B cell (primary cell): ENCODE data around the gene NPR2. TPM values are rescaled to one million over a fixed set of nuclear protein-coding genes. Genes with fewer than 3 reads are reported as not detected.
A peak's percentile ranks its signal among the peaks of the same experiment; 100 is the strongest.

Experiments
- ATAC-seq: fragments of 200-7000 bp; cut with Tn5 transposase; one replicate; pipeline ENCODE4 v1.10.0; 2021; ENCODE audit warnings: low read depth, mild to moderate bottlenecking, moderate number of reproducible peaks, moderate library complexity
- CTCF ChIA-PET: fragments of 350-600 bp; sonication (Branson Sonifier 250); formaldehyde crosslinking; loops from one replicate; lab custom pipeline; 2021; ENCODE audit warnings: antibody characterized with exemption, inconsistent platforms; lab: Charles Lee
- POLR2A ChIA-PET: fragments of 350-600 bp; sonication (Branson Sonifier 250); formaldehyde crosslinking; loops from one replicate; lab custom pipeline; 2021; ENCODE audit warnings: antibody characterized with exemption; lab: Charles Lee
- DNase-seq: peaks from one replicate; pipeline ENCODE4 v3.0.0; 2013
- H2AFZ ChIP-seq: 2 replicates; pipeline ENCODE4 v1.6.1; 2012; ENCODE audit warnings: mild to moderate bottlenecking, low read depth, low read length; ENCODE audit not compliant: insufficient read depth, poor library complexity, severe bottlenecking
- H3K27ac ChIP-seq, 2 donors: 1 replicate in 1 of 2; 2 replicates in 1 of 2; pipeline ENCODE4 v1.5.1; 2012 to 2013; ENCODE audit warnings: low read length in 2 of 2, mild to moderate bottlenecking in 2 of 2, moderate library complexity in 1 of 2
- H3K27me3 ChIP-seq, 4 experiments: fragments of 200-600 bp in 1 of 4; sonication (generic) in 1 of 4; replicated peaks in 1 of 4; 1 replicate in 2 of 4; 2 replicates in 2 of 4; pipeline versions ENCODE4 v1.6.1 to v1.7.0; 2013 to 2016; ENCODE audit warnings: low read length in 3 of 4, mild to moderate bottlenecking in 2 of 4, mixed read lengths in 1 of 4, moderate library complexity in 1 of 4; ENCODE audit not compliant: insufficient read depth in 4 of 4, control insufficient read depth in 3 of 4; ENCODE audit errors: control extremely low read depth in 1 of 4
- H3K36me3 ChIP-seq, 2 experiments: replicated peaks in 1 of 2; 1 replicate in 1 of 2; 2 replicates in 1 of 2; pipeline versions ENCODE4 v1.6.1 to v1.7.1; 2013; ENCODE audit warnings: low read length in 1 of 2; ENCODE audit not compliant: insufficient read depth in 2 of 2, control insufficient read depth in 1 of 2; ENCODE audit errors: control extremely low read depth in 1 of 2, extremely low read depth in 1 of 2
- H3K4me1 ChIP-seq, 2 donors: fragments of 200-600 bp in 1 of 2; sonication (generic) in 1 of 2; 1 replicate in 1 of 2; 2 replicates in 1 of 2; pipeline versions ENCODE4 v1.5.1 to v1.6.1; 2013 to 2017; ENCODE audit warnings: low read length in 2 of 2; ENCODE audit not compliant: control insufficient read depth in 2 of 2, insufficient read depth in 2 of 2
- H3K4me2 ChIP-seq: replicated peaks from 2 replicates; pipeline ENCODE3; 2012; ENCODE audit warnings: mild to moderate bottlenecking, low read depth, low read length; ENCODE audit not compliant: poor library complexity, severe bottlenecking
- H3K4me3 ChIP-seq, 5 experiments: fragments of 200-600 bp in 1 of 5; sonication (generic) in 1 of 5; 1 replicate in 3 of 5; 2 replicates in 2 of 5; pipeline versions ENCODE4 v1.5.1 to v1.7.0; 2011 to 2016; ENCODE audit warnings: low read length in 4 of 5, mild to moderate bottlenecking in 4 of 5, low read depth in 2 of 5, control low read depth in 1 of 5, moderate library complexity in 1 of 5; ENCODE audit not compliant: insufficient read depth in 1 of 5; ENCODE audit errors: control extremely low read depth in 1 of 5, extremely low read depth in 1 of 5
- H3K79me2 ChIP-seq: fragments of 200-600 bp; sonication (generic); one replicate; pipeline ENCODE4 v1.6.0; 2016; ENCODE audit warnings: low read length; ENCODE audit not compliant: control insufficient read depth, insufficient read depth
- H3K9ac ChIP-seq: fragments of 200-600 bp; sonication (generic); 2 replicates; pipeline ENCODE4 v1.6.1; 2017; ENCODE audit warnings: mild to moderate bottlenecking, low read length, moderate library complexity
- H3K9me3 ChIP-seq, 3 donors: one replicate each; pipeline versions ENCODE4 v1.6.1 to v1.7.1; 2013; ENCODE audit warnings: low read length in 2 of 3; ENCODE audit not compliant: control insufficient read depth in 2 of 3, insufficient read depth in 1 of 3; ENCODE audit errors: control extremely low read depth in 1 of 3
- H4K20me1 ChIP-seq: 2 replicates; pipeline ENCODE4 v1.6.0; 2012; ENCODE audit warnings: mild to moderate bottlenecking, low read length; ENCODE audit not compliant: insufficient read depth, control insufficient read depth, poor library complexity, severe bottlenecking
- H3K27ac Mint-ChIP-seq: one replicate; pipeline ENCODE4 v1.8.0; 2021; ENCODE audit warnings: mixed read lengths
- H3K27me3 Mint-ChIP-seq: one replicate; pipeline ENCODE4 v1.8.0; 2021; ENCODE audit warnings: mixed read lengths
- H3K4me1 Mint-ChIP-seq: one replicate; pipeline ENCODE4 v1.8.0; 2021; ENCODE audit warnings: mixed read lengths
- H3K4me3 Mint-ChIP-seq: one replicate; pipeline ENCODE4 v1.8.0; 2021; ENCODE audit warnings: mixed read lengths
- H3K9me3 Mint-ChIP-seq: one replicate; pipeline ENCODE4 v1.8.0; 2022; ENCODE audit warnings: mixed read lengths; ENCODE audit not compliant: insufficient read depth
- CTCF ChIP-seq: fragments of 200-600 bp; IDR thresholded peaks from one replicate; pipeline ENCODE4 v1.8.0; 2022; ENCODE audit warnings: antibody characterized with exemption, mild to moderate bottlenecking
- EZH2 ChIP-seq: IDR thresholded peaks from 2 replicates; pipeline ENCODE4 v1.6.1; 2012; ENCODE audit warnings: borderline replicate concordance, low read depth, mild to moderate bottlenecking, moderate library complexity, low read length; ENCODE audit not compliant: insufficient read depth, poor library complexity, severe bottlenecking
- WGBS: methylation state at CpG from one replicate; pipeline ENCODE4 v1.1.5; 2013; ENCODE audit warnings: missing lambda C conversion rate; ENCODE audit not compliant: insufficient coverage; 5-methylcytosine and 5-hydroxymethylcytosine counted together
- intact Hi-C: fragments of 100-400 bp; cut with micrococcal nuclease; formaldehyde crosslinking; loops from one replicate; pipeline ENCODE4 v1.10.0; 2022
- polyA plus RNA-seq: library from polyadenylated mRNA; depleted of rRNA; stranded (reverse); fragments of >200 nt; gene quantifications from 2 replicates; pipeline ENCODE4 v1.2.3, GENCODE V29; 2012
- total RNA-seq, 2 donors: library from RNA; stranded (reverse); fragments of 120-200 nt in 1 of 2; gene quantifications; 1 replicate in 1 of 2; 2 replicates in 1 of 2; pipeline versions ENCODE4 v1.2.3 to v1.2.4, GENCODE V29; 2013 to 2022

NPR2 gene
- total and polyA plus RNA-seq, 2 donors (not counting 1 experiment from before 2014, with no cell fraction given), result 7.6 to 8.0 TPM

GRCh38 chr9:35760651-35761050 is 30.7 kb upstream of the NPR2 start:
- TF ChIP-seq CTCF (no peak), EZH2 (no peak)
- H3K27ac ChIP-seq, result peak overlapping the region in 1 of 2 donors; percentile 44
- no peaks in the 10 kb centered on the region for H3K27me3 ChIP-seq
- H3K36me3 ChIP-seq, result peaks cover 0 to 5% of the 10 kb centered on the region in 2 experiments
- H3K4me1 Mint-ChIP-seq, result peaks cover 62% of the 10 kb centered on the region
- intact Hi-C loops, result no loop called here
- H3K9ac ChIP-seq, result no peak overlapping the region
- CTCF ChIA-PET, result interaction anchor here (0.8 to 7.7 kb wide), 7 partner anchors 15 to 118 kb away, joined by 3 to 56 read pairs (median 4); partner anchors contain the start of genes FAM221B, GBA2, RGP1 and TLN1
- peak overlapping the region; percentile 65 for H3K27ac Mint-ChIP-seq
- H3K9me3 Mint-ChIP-seq, result no peaks in the 10 kb centered on the region
- DNase-seq (no peak), ATAC-seq (no peak)
- 39% methylated on average over 2 of the region's 2 CpGs for WGBS
- POLR2A ChIA-PET, result no interaction called here
- H3K4me3 Mint-ChIP-seq, result no peak overlapping the region
- no peak overlapping the region for H2AFZ ChIP-seq
- peaks cover 15% of the 10 kb centered on the region for H4K20me1 ChIP-seq
- peaks cover 27 to 35% of the 10 kb centered on the region in 2 donors for H3K4me1 ChIP-seq
- peaks cover 75% of the 10 kb centered on the region for H3K79me2 ChIP-seq
- peaks cover 0 to 2% (median 0%) of the 10 kb centered on the region in 3 donors for H3K9me3 ChIP-seq
- H3K27me3 Mint-ChIP-seq, result no peaks in the 10 kb centered on the region
- H3K4me3 ChIP-seq, result no peak overlapping the region
- no peak overlapping the region for H3K4me2 ChIP-seq

- intact Hi-C loops, result no loop called here
- Histone ChIP-seq H4K20me1 (peaks cover 30% of the 10 kb centered on the region), H3K36me3 (peaks cover 0 to 5% of the 10 kb centered on the region in 2 experiments), H3K9me3 (peaks cover 0 to 2% (median 0%) of the 10 kb centered on the region in 3 donors), H3K27ac (no peak overlapping the region), H3K4me1 (peaks cover 11 to 13% of the 10 kb centered on the region in 2 donors), H3K79me2 (peaks cover 87% of the 10 kb centered on the region), H3K27me3 (no peaks in the 10 kb centered on the region), H3K4me2 (no peak overlapping the region), H2AFZ (no peak overlapping the region), H3K9ac (no peak overlapping the region), H3K4me3 (no peak overlapping the region)
- Mint-ChIP-seq H3K4me3 (no peak overlapping the region), H3K27ac (no peak overlapping the region), H3K4me1 (peaks cover 46% of the 10 kb centered on the region), H3K27me3 (no peaks in the 10 kb centered on the region), H3K9me3 (no peaks in the 10 kb centered on the region)
- ChIA-PET POLR2A (no interaction called here), CTCF (interaction anchor here (0.7 to 1.8 kb wide), 3 partner anchors 25 to 684 kb away, joined by 3 to 6 read pairs (median 4); partner anchors contain the start of gene FANCG)
- no peak for DNase-seq
- TF ChIP-seq EZH2 (no peak), CTCF (no peak)
- no CpG with 5 or more reads among the region's 2 CpGs for WGBS
- ATAC-seq, result no peak
Observed at GRCh38 chr9:35763181-35763580, 28.2 kb upstream of the NPR2 start.
